Ascending aorta (tissue), 2 donors: ENCODE results near the gene SLC5A1. TPM values are rescaled to one million over a fixed set of nuclear protein-coding genes. Genes with fewer than 3 reads are reported as not detected.

Experiments
- DNase-seq, 2 donors: peaks; one replicate each; pipeline ENCODE4 v3.0.0-alpha.2; 2019; ENCODE audit warnings: low spot score in 2 of 2
- H3K27ac ChIP-seq, 2 donors: fragments of 200-600 bp; sonication (generic); one replicate each; pipeline ENCODE4 v1.5.1; 2016 to 2017; ENCODE audit warnings: mild to moderate bottlenecking in 1 of 2
- H3K27me3 ChIP-seq: fragments of 200-600 bp; sonication (generic); one replicate; pipeline ENCODE4 v1.5.1; 2017
- H3K36me3 ChIP-seq, 2 donors: fragments of 200-600 bp; sonication (generic); one replicate each; pipeline ENCODE4 v1.5.1; 2016
- H3K4me1 ChIP-seq, 2 donors: fragments of 200-600 bp; sonication (generic); one replicate each; pipeline ENCODE4 v1.5.1; 2016 to 2017; ENCODE audit warnings: mild to moderate bottlenecking in 1 of 2
- H3K4me3 ChIP-seq, 2 donors: fragments of 200-600 bp; sonication (generic); one replicate each; pipeline ENCODE4 v1.5.1; 2016 to 2017; ENCODE audit warnings: mild to moderate bottlenecking in 1 of 2
- H3K9me3 ChIP-seq, 2 donors: fragments of 200-600 bp; sonication (generic); one replicate each; pipeline ENCODE4 v1.5.1; 2016
- CTCF ChIP-seq, 3 experiments: fragments of 200-600 bp in 2 of 3; fragments of 450-650 bp in 1 of 3; sonication (generic) in 2 of 3; IDR thresholded peaks; one replicate each; pipeline ENCODE4 v1.5.1; 2016 to 2019; ENCODE audit warnings: antibody characterized with exemption in 3 of 3, mild to moderate bottlenecking in 1 of 3, moderate library complexity in 1 of 3
- intact Hi-C: fragments of 100-400 bp; cut with DNase I; formaldehyde crosslinking; loops from one replicate; pipeline ENCODE4 v1.15.1; 2023
- total RNA-seq: library from RNA; depleted of rRNA; stranded (reverse); fragments of >200 nt; gene quantifications from one replicate; pipeline ENCODE4 v1.1.0, GENCODE V29; 2016

SLC5A1 gene
- total RNA-seq, 1 donor from 2014 or later = not detected

- no peak overlapping the region for H3K27ac ChIP-seq
- no peaks in the 10 kb centered on the region for H3K9me3 ChIP-seq
- DNase-seq = no peak
- intact Hi-C loops = no loop called here
- H3K27me3 ChIP-seq = no peaks in the 10 kb centered on the region
- no peak overlapping the region for H3K4me3 ChIP-seq
- no peaks in the 10 kb centered on the region for H3K36me3 ChIP-seq
- no peaks in the 10 kb centered on the region for H3K4me1 ChIP-seq
- TF ChIP-seq CTCF (IDR thresholded peaks at IDR 0.05) = no peak
Observed at GRCh38 chr22:32040324-32040904, 2.6 kb upstream of the SLC5A1 start.

- H3K36me3 ChIP-seq = no peaks in the 10 kb centered on the region
- intact Hi-C loops = no loop called here
Observed at GRCh38 chr22:32043391-32043790, 330 bp downstream of the SLC5A1 start.

GRCh38 chr22:32044477-32044876 lies 1.4 kb downstream of the SLC5A1 start:
- no peak for TF ChIP-seq CTCF (IDR thresholded peaks at IDR 0.05)
- Histone ChIP-seq H3K4me1 (no peaks in the 10 kb centered on the region), H3K27ac (no peak overlapping the region), H3K36me3 (no peaks in the 10 kb centered on the region), H3K4me3 (no peak overlapping the region), H3K9me3 (no peaks in the 10 kb centered on the region), H3K27me3 (no peaks in the 10 kb centered on the region)
- intact Hi-C loops = no loop called here
- DNase-seq = no peak

More at GRCh38 chr22:32043391-32043790, 330 bp downstream of the SLC5A1 start:
- no peaks in the 10 kb centered on the region for H3K9me3 ChIP-seq
- H3K27me3 ChIP-seq = no peaks in the 10 kb centered on the region
- DNase-seq = no peak
- no peaks in the 10 kb centered on the region for H3K4me1 ChIP-seq
- no peak overlapping the region for H3K4me3 ChIP-seq
- no peak overlapping the region for H3K27ac ChIP-seq
- TF ChIP-seq CTCF (IDR thresholded peaks at IDR 0.05) = no peak

GRCh38 chr22:32044913-32045312 lies 1.9 kb downstream of the SLC5A1 start:
- intact Hi-C loops = no loop called here
- H3K27me3 ChIP-seq = no peaks in the 10 kb centered on the region
- no peak overlapping the region for H3K4me3 ChIP-seq
- no peaks in the 10 kb centered on the region for H3K36me3 ChIP-seq
- no peak for DNase-seq
- H3K27ac ChIP-seq = no peak overlapping the region
- H3K9me3 ChIP-seq = no peaks in the 10 kb centered on the region
- no peak for TF ChIP-seq CTCF (IDR thresholded peaks at IDR 0.05)
- no peaks in the 10 kb centered on the region for H3K4me1 ChIP-seq

GRCh38 chr22:32048069-32048468 lies 5.0 kb downstream of the SLC5A1 start:
- Histone ChIP-seq H3K4me3 (no peak overlapping the region), H3K27ac (no peak overlapping the region), H3K4me1 (no peaks in the 10 kb centered on the region), H3K27me3 (no peaks in the 10 kb centered on the region), H3K9me3 (no peaks in the 10 kb centered on the region), H3K36me3 (no peaks in the 10 kb centered on the region)
- DNase-seq = no peak
- no peak for TF ChIP-seq CTCF (IDR thresholded peaks at IDR 0.05)
- intact Hi-C loops = no loop called here
